Ectodermal cell (in vitro differentiated cells): Measurements from ENCODE around the gene NFATC2IP.

ENCODE experiments used
- H3K27ac ChIP-seq: 2 replicates; pipeline ENCODE4 v1.7.0; 2013; ENCODE audit warnings: mild to moderate bottlenecking, low read depth, low read length; ENCODE audit not compliant: insufficient read depth, poor library complexity, severe bottlenecking
- H3K27me3 ChIP-seq: 2 replicates; pipeline ENCODE4 v1.7.0; 2013; ENCODE audit warnings: mild to moderate bottlenecking, low read length; ENCODE audit not compliant: insufficient read depth, control insufficient read depth, poor library complexity, severe bottlenecking
- H3K36me3 ChIP-seq: one replicate; pipeline ENCODE4 v1.7.0; 2013; ENCODE audit warnings: low read length; ENCODE audit not compliant: control insufficient read depth, insufficient read depth
- H3K4me1 ChIP-seq: one replicate; pipeline ENCODE4 v1.7.0; 2013; ENCODE audit warnings: low read length; ENCODE audit not compliant: control insufficient read depth, insufficient read depth
- H3K4me3 ChIP-seq: 2 replicates; pipeline ENCODE4 v1.7.0; 2013; ENCODE audit warnings: low read depth, low read length, control low read depth; ENCODE audit not compliant: insufficient read depth
- H3K9me3 ChIP-seq: 2 replicates; pipeline ENCODE4 v1.7.0; 2013; ENCODE audit warnings: mild to moderate bottlenecking, low read length, moderate library complexity; ENCODE audit not compliant: control insufficient read depth
- WGBS, 2 experiments: methylation state at CpG; one replicate each; pipeline ENCODE4 v1.1.7; 2013; ENCODE audit warnings: missing lambda C conversion rate in 2 of 2; 5-methylcytosine and 5-hydroxymethylcytosine counted together

Gene NFATC2IP

GRCh38 chr16:28912558-28912957, 38.2 kb upstream of the NFATC2IP start:
- H3K4me1 ChIP-seq, result no peaks in the 10 kb centered on the region
- H3K36me3 ChIP-seq, result no peaks in the 10 kb centered on the region
- WGBS, 2 experiments, result 91% methylated on average over 12 of the region's 12 CpGs
- H3K4me3 ChIP-seq, result no peak overlapping the region
- H3K27me3 ChIP-seq, result no peaks in the 10 kb centered on the region
- no peaks in the 10 kb centered on the region for H3K9me3 ChIP-seq
- no peak overlapping the region for H3K27ac ChIP-seq

GRCh38 chr16:28913946-28914724, 36.6 kb upstream of the NFATC2IP start:
- 95 to 96% methylated on average over 29 of the region's 29 CpGs for WGBS, 2 experiments
- Histone ChIP-seq H3K27ac (no peak overlapping the region), H3K9me3 (no peaks in the 10 kb centered on the region), H3K27me3 (no peaks in the 10 kb centered on the region), H3K4me3 (no peak overlapping the region), H3K36me3 (no peaks in the 10 kb centered on the region), H3K4me1 (no peaks in the 10 kb centered on the region)

GRCh38 chr16:28915181-28915580, 35.6 kb upstream of the NFATC2IP start:
- H3K27me3 ChIP-seq, result no peaks in the 10 kb centered on the region
- H3K9me3 ChIP-seq, result no peaks in the 10 kb centered on the region
- no peaks in the 10 kb centered on the region for H3K4me1 ChIP-seq
- H3K27ac ChIP-seq, result no peak overlapping the region
- no peaks in the 10 kb centered on the region for H3K36me3 ChIP-seq
- no peak overlapping the region for H3K4me3 ChIP-seq

- no peaks in the 10 kb centered on the region for H3K36me3 ChIP-seq
Measured at GRCh38 chr16:28917095-28917494, 33.6 kb upstream of the NFATC2IP start.

GRCh38 chr16:28918698-28919097, 32.0 kb upstream of the NFATC2IP start:
- Histone ChIP-seq H3K9me3 (no peaks in the 10 kb centered on the region), H3K4me3 (no peak overlapping the region), H3K27ac (no peak overlapping the region), H3K4me1 (no peaks in the 10 kb centered on the region), H3K36me3 (no peaks in the 10 kb centered on the region), H3K27me3 (no peaks in the 10 kb centered on the region)
- 92 to 97% methylated on average over 3 of the region's 3 CpGs for WGBS, 2 experiments

More at GRCh38 chr16:28917095-28917494, 33.6 kb upstream of the NFATC2IP start:
- Histone ChIP-seq H3K4me3 (no peak overlapping the region), H3K27me3 (no peaks in the 10 kb centered on the region), H3K9me3 (no peaks in the 10 kb centered on the region), H3K4me1 (no peaks in the 10 kb centered on the region), H3K27ac (no peak overlapping the region)
- WGBS, 2 experiments, result 91% methylated on average over 7 of the region's 7 CpGs

GRCh38 chr16:28923231-28923587, 27.5 kb upstream of the NFATC2IP start:
- H3K27ac ChIP-seq, result no peak overlapping the region
- H3K27me3 ChIP-seq, result no peaks in the 10 kb centered on the region
- H3K4me1 ChIP-seq, result peaks cover 4% of the 10 kb centered on the region
- no peaks in the 10 kb centered on the region for H3K9me3 ChIP-seq
- H3K36me3 ChIP-seq, result no peaks in the 10 kb centered on the region
- H3K4me3 ChIP-seq, result no peak overlapping the region
- 87 to 100% methylated on average over 2 to 3 of the region's 3 CpGs for WGBS, 2 experiments

- Histone ChIP-seq H3K27me3 (no peaks in the 10 kb centered on the region), H3K27ac (no peak overlapping the region), H3K4me3 (no peak overlapping the region), H3K9me3 (no peaks in the 10 kb centered on the region), H3K4me1 (peaks cover 4% of the 10 kb centered on the region), H3K36me3 (no peaks in the 10 kb centered on the region)
- WGBS, 2 experiments, result 75 to 79% methylated on average over 13 of the region's 13 CpGs
Measured at GRCh38 chr16:28923652-28924398, 26.9 kb upstream of the NFATC2IP start.

GRCh38 chr16:28924399-28924761, 26.4 kb upstream of the NFATC2IP start:
- H3K36me3 ChIP-seq, result no peaks in the 10 kb centered on the region
- no peak overlapping the region for H3K27ac ChIP-seq
- no peaks in the 10 kb centered on the region for H3K27me3 ChIP-seq
- 38 to 44% methylated on average over 15 of the region's 15 CpGs for WGBS, 2 experiments
- peaks cover 4% of the 10 kb centered on the region for H3K4me1 ChIP-seq
- peak overlapping the region; percentile 86 for H3K4me3 ChIP-seq
- no peaks in the 10 kb centered on the region for H3K9me3 ChIP-seq

GRCh38 chr16:28924762-28925385, 25.9 kb upstream of the NFATC2IP start, which contains the start of gene RABEP2:
RABEP2 (minus strand) TSS chr16:28925238; CDS start chr16:28925163, 75 bp downstream.
- Histone ChIP-seq H3K4me1 (peaks cover 4% of the 10 kb centered on the region), H3K27me3 (no peaks in the 10 kb centered on the region), H3K36me3 (no peaks in the 10 kb centered on the region), H3K4me3 (peak within 1 kb of the TSS; percentile 86), H3K27ac (peak within 1 kb of the TSS; percentile 92), H3K9me3 (no peaks in the 10 kb centered on the region)
- 0% methylated on average over 65 to 66 of the region's 66 CpGs for WGBS, 2 experiments
